NCI-H2227 (cell line): ENCODE measurements around the gene TAF1L.
"Not testable (repeated sequence)": the region's sequence is repeated elsewhere in the genome, so short reads cannot be mapped to it uniquely, and the experiment has no call there.

ENCODE experiments used
- DNase-seq: peaks from one replicate; lab custom pipeline; 2025; ENCODE audit not compliant: unreplicated experiment; lab: John Stamatoyannopoulos, UW

TAF1L gene

GRCh38 chr9:32635362-32635761 lies at the start of gene TAF1L:
TAF1L (minus strand) TSS chr9:32635669; CDS start chr9:32635579, 90 bp downstream.
- DNase-seq = no peak

DNA sequence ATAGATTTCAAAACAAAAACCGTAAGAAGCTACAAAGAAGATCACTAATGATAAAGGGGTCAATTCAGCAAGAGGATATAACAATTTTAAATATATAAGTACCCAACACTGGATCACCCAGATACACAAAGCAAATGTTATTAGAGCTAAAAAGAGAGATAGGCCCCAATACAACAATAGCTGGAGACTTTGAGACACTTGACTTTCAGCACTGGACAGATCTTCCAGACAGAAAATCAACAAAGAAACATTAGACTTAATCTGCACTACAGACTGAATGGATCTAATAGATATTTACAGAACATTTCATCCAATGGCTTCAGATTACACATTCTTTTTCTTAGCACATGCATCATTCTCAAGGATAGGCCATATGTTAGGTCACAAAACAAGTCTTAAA lies 46.3 kb upstream of the TAF1L start:
- DNase-seq = no peak

- DNase-seq = no peak
Measured at GRCh38 chr9:32677931-32678330, 42.5 kb upstream of the TAF1L start.

DNA sequence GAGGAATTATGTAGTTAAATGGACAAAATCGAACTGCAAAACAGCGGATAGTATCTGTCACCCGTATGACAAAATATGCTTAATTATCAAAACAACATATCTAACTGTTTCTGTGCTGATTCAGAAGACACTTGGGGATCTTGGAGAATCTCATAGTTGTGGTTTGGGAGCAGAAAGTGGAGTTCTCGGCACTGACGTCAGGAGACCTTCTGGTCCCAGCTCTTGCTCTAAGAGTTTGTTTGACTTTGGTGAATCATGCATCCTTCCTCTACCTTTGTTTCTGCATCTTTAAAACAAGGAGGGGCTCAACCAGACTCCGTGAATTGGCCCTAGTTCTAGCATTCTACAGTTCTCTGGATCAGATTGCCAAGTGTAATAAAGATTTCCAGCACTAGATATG lies 37.0 kb upstream of the TAF1L start:
- DNase-seq = no peak

GRCh38 chr9:32671333-32671732 lies 35.9 kb upstream of the TAF1L start:
- no peak for DNase-seq

DNA sequence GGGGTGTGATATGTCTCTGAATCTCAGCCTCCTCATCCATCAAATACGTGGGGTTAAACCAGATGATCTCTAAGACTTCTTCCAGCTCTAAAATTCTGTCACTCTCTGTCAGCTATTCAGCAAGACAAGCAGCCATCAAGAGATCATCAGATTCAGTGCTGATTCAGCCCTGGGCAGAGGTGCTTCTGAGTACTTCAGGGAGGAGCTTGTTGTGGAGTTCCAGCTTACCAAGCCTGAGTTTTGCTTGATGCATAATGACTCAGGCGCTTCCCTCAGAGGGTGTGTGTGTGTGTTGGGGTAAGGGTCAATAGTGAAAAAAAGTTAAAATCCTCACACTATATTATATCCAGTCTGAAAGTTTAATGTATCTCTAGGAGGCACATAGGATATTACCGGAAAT lies 29.6 kb upstream of the TAF1L start:
- no peak for DNase-seq

DNA sequence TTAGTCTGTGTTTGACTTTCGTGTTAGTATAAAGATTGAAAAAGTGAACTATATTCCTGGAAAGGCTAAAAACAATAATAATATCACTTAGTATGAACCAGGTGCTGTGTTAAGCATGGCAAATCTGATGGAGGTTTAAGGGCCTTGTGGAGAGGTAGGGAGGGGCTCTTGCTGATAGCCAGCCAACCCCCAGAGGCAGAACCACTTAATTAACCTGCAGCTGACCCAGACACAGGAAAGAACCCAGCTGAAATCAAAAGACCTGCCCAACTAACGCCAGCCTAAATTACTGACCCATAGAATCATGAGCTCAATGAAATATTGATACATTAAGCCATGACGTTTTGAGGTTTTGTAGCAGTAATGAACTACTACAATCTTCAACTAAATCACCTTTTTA lies 28.3 kb upstream of the TAF1L start:
- no peak for DNase-seq

DNA sequence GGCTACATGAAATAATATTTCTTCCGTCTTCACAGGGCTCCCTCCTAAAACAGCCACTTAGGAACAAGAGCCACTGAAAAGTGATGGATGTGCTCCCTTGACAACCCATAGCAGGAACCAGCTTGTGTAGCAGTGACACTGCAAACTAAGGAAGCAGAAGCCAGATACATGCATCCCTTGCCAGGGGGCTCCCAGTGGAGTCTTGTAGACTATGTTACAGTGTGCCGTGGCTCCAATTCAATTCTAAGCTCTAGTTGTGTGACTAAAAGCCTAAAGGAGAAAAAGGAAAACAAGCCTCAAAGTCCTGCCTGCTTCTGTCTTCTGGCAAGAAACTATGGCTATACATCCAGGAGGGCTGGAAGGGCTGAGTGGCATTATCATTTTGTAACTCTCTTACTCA lies 12.2 kb upstream of the TAF1L start:
- no peak for DNase-seq

- no peak for DNase-seq
Measured at GRCh38 chr9:32644698-32645097, 9.2 kb upstream of the TAF1L start.

- not testable (repeated sequence) for DNase-seq
Measured at GRCh38 chr9:32633151-32633550, 2.3 kb downstream of the TAF1L start.

DNA sequence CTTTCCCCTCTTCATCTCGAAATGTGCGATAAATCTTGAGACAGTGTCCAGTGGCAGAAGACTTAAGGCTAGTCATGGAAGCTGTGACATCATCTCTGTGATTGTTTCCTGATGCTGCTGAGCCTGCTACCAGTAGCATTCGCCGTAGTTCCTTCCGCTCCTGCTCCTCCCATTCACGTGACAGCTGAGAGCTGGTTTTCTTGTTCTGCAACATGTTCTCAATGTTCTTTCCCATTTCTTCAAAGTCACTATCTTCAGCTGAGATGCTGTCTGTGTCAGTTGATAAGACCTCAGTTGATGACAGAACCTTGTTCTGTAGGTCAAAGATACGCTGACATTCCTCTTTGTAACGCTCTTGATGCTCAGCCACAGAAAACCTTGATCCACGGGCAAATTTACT lies 3.5 kb downstream of the TAF1L start:
- DNase-seq = no peak

GRCh38 chr9:32627394-32627954 lies 8.0 kb downstream of the TAF1L start:
- no peak for DNase-seq

DNA sequence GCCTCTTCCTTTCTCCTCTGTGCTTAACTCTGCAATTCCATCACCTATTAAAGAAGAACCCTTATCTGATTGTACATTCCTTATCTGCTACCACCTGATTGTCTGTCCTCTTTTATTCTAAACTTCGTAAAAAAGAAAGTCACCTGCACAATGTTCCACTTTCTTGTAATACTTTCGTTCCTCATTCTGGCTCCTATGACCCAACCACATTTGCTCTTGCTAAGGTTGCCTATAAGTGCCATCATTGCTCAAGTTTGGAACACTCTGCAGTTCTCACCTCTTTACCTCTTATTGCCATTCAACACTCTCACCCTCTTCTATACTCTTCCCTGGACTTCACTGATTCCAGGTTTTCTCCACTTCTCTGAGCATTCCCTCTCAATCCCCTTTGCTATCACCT lies 10.1 kb downstream of the TAF1L start:
- no peak for DNase-seq

DNA sequence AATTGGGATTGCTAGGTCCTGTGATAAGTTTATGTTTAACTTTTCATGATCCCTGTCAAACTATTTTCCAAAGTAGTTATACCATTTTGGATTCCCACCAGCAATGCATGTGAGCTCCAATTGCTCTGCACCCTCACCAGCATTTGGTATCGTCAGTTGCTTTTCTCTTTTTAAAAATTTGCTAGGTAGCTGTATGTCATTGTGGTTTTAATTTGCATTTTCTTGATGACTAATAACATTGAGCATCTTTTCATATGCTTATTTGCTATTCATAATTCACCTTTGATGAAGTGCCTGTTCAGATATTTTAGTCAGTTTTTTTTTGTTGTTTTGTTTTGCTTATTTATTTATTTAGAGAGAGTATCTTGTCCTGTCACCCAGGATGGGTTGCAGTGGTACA lies 12.5 kb downstream of the TAF1L start:
- DNase-seq = no peak

- DNase-seq = no peak
Measured at GRCh38 chr9:32618261-32618660, 17.2 kb downstream of the TAF1L start.

DNA sequence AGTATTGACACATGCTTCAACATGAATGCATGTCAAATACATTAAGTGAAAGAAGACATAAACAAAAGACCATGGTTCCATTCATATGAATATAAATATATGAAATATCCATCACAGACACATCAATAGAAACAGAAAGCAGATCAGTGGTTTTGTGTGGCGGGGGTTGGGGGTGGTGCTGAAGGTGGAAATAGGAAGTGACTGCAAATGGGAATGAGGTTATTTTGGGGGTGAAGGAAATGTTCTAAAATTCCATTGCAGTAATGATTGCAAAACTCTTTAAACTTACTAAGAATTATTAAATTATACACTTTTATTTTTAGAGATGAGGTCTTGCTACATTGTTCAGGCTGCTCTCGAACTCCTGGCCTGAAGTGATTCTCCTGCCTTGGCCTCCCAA lies 28.7 kb downstream of the TAF1L start:
- DNase-seq = no peak

GRCh38 chr9:32603914-32604852 lies 31.3 kb downstream of the TAF1L start:
- no peak for DNase-seq

DNA sequence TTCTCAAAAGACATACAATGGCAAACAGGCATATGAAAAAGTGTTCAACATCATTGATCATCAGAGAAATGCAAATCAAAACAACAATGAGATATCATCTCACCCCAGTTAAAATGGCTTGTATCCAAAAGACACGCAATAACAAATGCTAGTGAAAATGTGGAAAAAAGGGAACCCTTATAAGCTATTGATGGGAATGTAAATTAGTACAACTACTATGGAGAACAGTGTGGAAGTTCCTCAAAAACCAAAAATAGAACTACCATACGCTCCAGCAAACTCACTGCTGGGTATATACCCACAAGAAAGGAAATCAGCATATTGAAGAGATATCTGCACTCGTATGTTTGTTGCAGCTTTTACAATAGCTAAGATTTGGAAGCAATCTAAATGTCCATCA lies 36.4 kb downstream of the TAF1L start:
- DNase-seq = not testable (repeated sequence)

- no peak for DNase-seq
Measured at GRCh38 chr9:32596936-32597335, 38.5 kb downstream of the TAF1L start.

DNA sequence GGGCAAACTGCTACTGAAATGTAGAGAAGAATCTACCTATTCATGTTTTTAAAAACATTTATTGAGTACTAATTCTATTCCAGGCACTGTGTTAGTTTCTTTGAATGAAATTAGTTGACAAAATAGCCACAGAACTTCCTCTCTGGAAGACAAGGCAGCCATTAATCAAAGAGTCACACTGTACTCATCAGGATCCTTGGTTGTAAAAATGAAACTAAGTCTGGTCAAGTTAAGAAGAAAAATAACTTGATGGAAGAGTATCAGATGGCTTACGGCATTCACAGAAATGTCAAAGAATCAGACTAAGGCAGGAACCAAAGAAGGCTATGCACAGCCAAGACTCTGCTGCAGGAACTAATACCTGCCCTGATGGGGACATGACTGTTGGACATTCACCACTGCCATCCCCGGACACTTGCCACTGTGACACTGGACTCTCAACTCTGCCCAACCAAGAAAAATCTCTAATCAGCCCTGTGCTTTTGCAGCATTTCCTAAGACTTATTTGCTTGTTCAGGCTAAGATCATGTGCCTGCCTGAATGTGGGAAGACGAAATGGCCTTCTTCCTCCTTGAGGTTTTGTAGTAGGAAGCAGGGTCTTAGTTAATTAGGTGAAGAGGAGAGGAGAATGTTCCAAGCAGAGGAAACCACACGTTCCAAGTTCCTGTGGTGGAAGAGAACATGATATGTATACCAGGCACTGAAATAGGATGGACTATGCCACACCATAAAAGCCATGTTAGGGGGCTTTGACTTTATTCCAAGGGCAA lies 39.2 kb downstream of the TAF1L start:
- no peak for DNase-seq

DNA sequence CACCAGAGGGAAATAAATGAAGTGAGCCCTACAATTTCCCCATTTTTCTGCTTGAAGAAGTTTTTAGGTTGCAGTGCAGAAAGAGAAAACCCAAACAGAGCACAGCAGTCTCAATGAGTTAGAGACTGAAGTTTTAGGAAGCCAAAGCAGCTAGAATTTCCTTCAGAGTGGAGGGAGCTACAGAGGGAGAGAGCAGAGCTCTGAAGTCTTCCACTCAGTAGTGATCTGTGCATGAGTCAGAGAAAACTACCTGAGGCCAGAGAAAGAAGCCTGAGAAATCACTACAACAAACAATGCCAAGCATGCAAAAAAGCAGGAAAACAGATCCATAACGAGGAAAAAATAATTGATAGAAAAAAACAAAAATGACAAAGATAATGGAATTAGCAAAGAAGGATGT lies 44.6 kb downstream of the TAF1L start:
- no peak for DNase-seq

DNA sequence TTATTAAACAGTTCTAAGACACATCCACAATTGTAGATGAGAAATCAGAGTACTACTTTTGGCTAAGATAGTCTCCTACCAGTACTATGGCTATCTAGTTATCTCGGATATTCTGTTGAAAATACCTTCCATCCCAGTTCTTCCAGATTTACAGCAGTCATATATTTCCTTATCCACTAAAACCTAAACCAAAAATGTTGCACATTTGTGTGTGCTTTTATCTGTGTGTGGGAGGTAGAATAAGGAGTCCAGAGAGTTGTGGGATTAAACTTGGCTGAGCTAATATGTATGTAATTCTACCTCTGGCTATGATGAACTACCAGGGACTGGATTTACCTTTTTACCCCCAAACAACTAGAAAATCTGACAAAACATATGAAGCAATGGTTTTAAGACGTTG lies 45.0 kb downstream of the TAF1L start:
- no peak for DNase-seq
